HG03520 (cell line): ENCODE results near the gene AFF2.

Source experiments
- ATAC-seq: cut with Tn5 transposase; IDR thresholded peaks from one replicate; pipeline ENCODE4 v1.9.1; 2021; ENCODE audit warnings: mild to moderate bottlenecking, moderate library complexity; ENCODE audit not compliant: unreplicated experiment

AFF2 gene

DNA sequence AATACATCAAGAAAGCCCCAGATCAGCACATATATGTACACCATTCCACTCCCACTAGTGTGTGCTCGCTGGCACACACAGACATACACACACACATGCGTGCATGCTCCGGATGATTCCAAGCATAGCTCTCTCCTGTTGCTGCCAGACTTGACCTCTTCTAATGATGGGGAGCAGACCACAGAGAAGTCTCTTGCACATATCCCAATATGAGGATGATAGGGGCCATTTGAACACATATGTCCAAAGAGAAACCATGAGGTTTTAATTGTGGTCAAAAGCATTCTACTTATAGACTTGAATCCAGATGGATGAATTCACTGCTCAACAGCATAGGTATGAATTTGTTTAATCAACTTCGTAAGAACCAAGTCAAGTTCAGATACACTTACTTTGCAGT is 214.9 kb downstream of the AFF2 start:
- ATAC-seq: no peak

GRCh38 chrX:148722966-148723365 is 222.5 kb downstream of the AFF2 start:
- no peak for ATAC-seq

DNA sequence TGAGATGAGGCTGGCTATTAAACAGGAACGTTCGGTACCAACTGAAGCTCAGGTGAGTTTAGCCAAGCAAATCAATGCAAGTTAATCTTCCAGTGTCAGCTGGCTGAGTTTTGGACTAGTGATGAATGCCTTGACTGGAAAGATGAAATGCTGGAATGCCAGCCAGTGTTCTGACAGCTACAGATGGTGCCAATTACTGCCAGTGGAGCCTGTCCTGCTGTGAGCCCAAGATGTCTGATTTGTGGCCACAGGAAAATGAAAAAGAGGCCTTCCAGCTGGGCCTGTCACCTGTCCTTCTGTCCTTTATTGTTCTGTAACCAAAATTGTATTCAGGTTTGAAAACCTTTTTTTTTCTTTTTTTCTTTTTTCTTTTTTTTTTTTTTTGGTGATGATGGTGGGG is 223.1 kb downstream of the AFF2 start:
- no peak for ATAC-seq

- no peak for ATAC-seq
These were observed 228.5 kb downstream of the AFF2 start for GRCh38 chrX:148728901-148729300.

GRCh38 chrX:148732743-148733142 is 232.3 kb downstream of the AFF2 start:
- peak; percentile 72 for ATAC-seq

DNA sequence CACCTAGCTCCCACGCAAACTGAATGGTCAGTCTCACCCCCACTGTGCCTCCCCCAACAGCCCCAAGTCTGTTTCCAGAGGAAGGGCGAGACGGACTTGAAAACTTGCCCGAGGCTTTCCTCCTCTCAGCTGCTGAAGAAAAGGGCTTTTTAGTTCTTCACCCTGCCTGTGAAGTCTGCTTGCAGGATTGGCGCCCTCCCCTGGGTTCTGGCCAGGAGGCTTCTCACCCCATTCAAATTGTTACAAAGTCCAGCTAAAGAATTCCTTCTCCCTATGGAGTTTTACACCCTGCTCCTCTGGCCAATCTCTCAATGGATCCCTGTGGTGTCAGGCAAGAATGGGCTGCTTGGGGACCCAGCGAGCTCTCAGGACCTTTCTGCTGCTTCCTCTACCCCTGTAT is 241.0 kb downstream of the AFF2 start:
- no peak for ATAC-seq

DNA sequence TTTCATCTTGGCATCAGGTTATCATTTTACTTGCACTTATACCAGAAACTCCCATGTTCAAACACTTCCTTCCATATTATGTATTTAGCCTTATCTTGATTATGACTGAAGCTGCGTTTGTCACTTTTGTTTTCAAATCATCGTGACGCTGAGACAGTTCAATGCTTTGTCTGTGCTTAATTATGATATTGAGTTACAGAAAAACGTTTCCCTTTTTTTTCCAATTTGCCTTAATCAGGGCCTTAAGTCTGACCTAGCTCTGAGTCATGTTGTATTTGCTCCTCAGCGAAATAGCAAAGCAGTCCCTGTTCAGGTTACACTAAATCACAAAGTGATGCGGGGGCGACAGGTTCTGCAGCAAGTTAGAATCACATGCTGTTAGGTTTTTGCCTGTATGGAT is 254.7 kb downstream of the AFF2 start:
- ATAC-seq: no peak

GRCh38 chrX:148763896-148764295 is 263.5 kb downstream of the AFF2 start:
- no peak for ATAC-seq

- ATAC-seq: no peak
These were observed 267.9 kb downstream of the AFF2 start for GRCh38 chrX:148768296-148768695.

DNA sequence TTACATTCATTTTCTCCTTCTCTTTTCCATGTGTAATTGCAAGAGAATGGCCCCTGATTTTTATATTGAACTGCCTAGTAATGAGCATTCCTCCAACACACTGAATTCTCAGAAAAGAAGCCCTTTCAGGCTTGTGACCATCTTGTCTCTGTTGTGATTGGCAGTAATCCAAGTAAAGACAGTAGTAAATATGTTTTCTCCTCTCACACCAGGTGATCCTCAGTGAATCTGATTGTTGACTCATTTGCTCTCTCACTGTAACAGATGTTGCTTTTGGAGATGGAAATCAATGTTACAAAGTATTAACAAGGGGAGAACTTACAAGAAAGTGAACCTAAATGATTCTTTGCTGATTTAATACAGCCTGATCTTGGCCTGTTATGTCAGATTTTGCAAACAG is 271.0 kb downstream of the AFF2 start:
- no peak for ATAC-seq

DNA sequence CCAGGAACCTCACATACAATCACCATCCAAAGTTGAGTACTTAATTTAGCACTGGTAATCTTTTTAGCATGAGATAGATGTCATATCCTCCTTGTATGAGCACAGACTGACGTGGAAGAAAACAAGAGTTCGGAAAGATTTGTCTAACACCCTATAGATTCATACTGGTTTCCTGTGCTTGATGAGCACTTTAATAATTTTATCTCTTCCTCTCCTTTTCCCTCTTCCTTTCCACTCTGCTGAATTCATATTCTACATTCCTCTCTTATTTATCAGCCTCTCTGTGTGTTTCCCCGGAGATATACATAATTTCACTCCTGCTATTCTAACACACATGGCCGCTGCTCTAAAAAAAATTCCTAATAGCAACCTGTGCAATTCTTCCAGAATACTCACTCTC is 273.9 kb downstream of the AFF2 start:
- no peak for ATAC-seq

GRCh38 chrX:148784137-148784536 is 283.7 kb downstream of the AFF2 start:
- no peak for ATAC-seq

DNA sequence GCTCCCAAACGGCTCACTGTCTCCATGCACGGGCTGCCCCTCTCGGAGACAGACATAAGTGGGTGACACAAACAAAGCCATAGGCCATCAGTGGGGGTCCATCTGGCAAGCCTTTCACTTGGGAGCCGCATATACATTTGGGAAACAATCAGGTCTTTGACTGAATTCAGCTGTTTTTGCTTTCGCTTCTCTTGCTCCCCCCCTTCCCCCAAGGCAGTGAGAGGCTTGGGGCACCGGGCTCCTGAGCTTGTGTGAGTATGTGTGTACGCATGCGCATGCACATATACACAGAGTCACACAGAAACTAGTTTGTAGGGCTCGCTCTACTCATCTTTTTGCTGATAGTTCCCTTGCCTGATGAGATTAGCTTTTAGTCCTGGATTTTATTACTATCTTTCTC is 284.4 kb downstream of the AFF2 start:
- peak; percentile 79 for ATAC-seq

DNA sequence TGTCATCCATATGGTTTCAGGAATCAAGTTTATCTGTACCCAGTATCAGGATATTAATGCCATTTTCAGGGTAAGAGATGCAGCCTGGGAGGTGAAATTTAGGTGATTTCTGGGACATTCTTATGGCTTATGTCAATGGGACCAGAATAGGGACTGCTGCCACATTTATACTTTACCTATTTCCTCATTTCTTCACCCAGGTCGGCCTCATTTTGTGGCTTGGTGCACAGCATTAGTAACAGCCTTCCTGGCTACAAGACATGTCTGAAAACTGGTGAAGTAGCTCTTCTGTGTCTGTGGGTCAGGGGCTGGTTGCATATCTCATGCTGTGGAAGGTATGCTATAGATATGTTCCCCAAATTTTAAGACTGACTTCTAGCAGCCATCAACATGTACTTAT is 284.8 kb downstream of the AFF2 start:
- peak; percentile 25 for ATAC-seq

- ATAC-seq: no peak
These were observed 288.0 kb downstream of the AFF2 start for GRCh38 chrX:148788449-148788848.

GRCh38 chrX:148794350-148794749 is 293.9 kb downstream of the AFF2 start:
- ATAC-seq: no peak

DNA sequence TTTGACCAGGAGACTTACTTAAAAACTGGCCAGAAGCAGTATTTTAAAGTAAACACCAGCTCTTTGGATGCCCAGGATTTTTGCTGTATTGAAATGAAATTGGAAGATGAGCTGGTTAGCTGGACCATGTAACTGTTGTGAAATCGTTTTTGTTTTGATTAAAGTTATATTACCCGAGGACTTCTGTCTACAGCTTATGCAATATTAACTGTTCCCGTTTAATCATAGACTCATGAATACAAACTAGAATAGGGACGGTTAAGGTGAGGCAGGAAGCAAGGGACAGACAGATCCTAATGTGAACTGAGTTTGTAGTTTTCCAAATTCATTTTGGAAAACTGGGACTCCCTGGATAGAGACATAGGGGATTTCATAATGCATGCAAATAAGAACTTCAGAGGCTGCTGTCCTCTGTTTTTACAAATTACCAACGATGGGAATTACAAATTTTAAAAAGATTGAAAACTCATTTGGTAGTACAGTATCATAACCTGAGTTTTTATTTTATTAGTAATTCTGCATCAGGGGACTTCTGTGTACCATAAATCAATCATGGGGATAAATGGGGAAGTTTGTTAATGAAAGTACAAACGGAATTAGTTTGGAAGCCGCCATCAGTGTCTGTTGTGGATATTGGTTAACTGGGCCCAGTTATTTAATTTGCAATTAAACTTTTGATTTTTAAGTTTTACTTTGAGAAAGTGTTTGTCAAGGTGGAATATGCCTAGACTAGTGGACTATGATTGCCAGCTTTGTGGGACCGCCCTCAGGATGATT is 304.4 kb downstream of the AFF2 start:
- no peak for ATAC-seq

- ATAC-seq: no peak
These were observed 305.9 kb downstream of the AFF2 start for GRCh38 chrX:148806145-148806870.

DNA sequence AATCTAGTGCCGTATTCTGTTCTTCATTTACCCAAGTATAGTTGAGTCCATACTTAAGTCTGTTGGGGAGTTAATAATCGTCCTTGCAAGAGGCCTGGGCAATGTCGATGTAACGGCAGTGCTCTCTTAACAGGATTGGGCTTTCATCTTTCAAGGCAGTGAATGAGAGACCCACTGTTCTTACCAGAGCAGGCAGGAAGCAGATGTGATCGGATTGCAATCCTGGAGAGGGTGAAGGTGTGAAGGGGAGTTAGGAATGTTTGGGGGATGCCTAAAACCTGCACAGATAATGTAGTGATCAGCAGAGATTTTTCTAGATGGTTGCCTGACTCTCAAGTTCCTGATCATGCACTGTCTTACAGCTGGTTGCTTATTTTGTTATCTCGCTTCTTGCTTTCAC is 308.4 kb downstream of the AFF2 start:
- no peak for ATAC-seq

GRCh38 chrX:148811236-148811635 is 310.8 kb downstream of the AFF2 start:
- no peak for ATAC-seq

DNA sequence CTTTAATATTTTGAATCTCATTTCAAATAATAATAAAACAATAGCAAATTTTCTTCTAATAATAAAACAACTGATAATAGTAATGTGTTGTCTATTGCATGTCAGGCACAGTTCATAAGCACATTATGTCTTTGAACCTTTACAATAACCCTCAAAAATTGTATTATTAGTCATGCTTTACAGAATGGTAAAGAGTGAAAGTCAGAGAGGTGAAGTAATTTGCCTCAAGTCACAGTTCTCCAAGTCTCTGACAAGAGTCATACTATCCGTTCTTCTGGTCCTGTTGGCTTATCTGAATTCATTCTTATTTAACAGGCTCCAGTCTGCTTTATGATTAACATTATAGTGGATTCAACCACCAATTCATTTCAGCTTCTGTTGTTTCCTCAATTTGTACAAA is 313.0 kb downstream of the AFF2 start:
- no peak for ATAC-seq

GRCh38 chrX:148813967-148814366 is 313.6 kb downstream of the AFF2 start:
- ATAC-seq: no peak
